SK-N-DZ (cell line): ENCODE data around the gene DNMT1.

Source experiments
- DNase-seq: peaks from one replicate; pipeline ENCODE4 v3.0.0-alpha.2; 2015; ENCODE audit warnings: low spot score
- small RNA-seq, 2 experiments: library from RNA; depleted of rRNA; stranded (forward); fragments of <200 nt; gene quantifications; one replicate each; pipeline ENCODE3, GENCODE V24; 2014

DNMT1 gene

GRCh38 chr19:10095948-10096614 is 98.7 kb downstream of the DNMT1 start:
- peak; percentile 80 for DNase-seq

GRCh38 chr19:10095622-10095947 is 99.2 kb downstream of the DNMT1 start:
- no peak for DNase-seq

- DNase-seq = no peak
Measured at GRCh38 chr19:10093295-10094186, 101.2 kb downstream of the DNMT1 start.

GRCh38 chr19:10092648-10093294 is 102.0 kb downstream of the DNMT1 start:
- no peak for DNase-seq

- no peak for DNase-seq
Measured at GRCh38 chr19:10091895-10092641, 102.7 kb downstream of the DNMT1 start.

- DNase-seq = no peak
Measured at GRCh38 chr19:10091370-10091687, 103.4 kb downstream of the DNMT1 start.

- no peak for DNase-seq
Measured at GRCh38 chr19:10089801-10090375, 104.9 kb downstream of the DNMT1 start.

- DNase-seq = no peak
Measured at GRCh38 chr19:10088949-10089554, 105.7 kb downstream of the DNMT1 start.

- no peak for DNase-seq
Measured at GRCh38 chr19:10087296-10088061, 107.3 kb downstream of the DNMT1 start.

- no peak for DNase-seq
Measured at GRCh38 chr19:10086591-10087192, 108.1 kb downstream of the DNMT1 start.

GRCh38 chr19:10085641-10086590 is 108.8 kb downstream of the DNMT1 start, which contains the start of gene SHFL:
Gene SHFL (plus strand): TSS chr19:10086317. CDS start chr19:10086428, 111 bp downstream.
- no peak for DNase-seq

- DNase-seq = no peak
Measured at GRCh38 chr19:10084803-10085202, 110.0 kb downstream of the DNMT1 start.

GRCh38 chr19:10083911-10084310 is 110.8 kb downstream of the DNMT1 start:
- DNase-seq = no peak

Small RNA genes lying within 50 kb of the gene (small RNA-seq; reads per million reads assigned to genes)
- 0 reads per million in 2 experiments for gene MIR4322
- gene SNORD105 = 0.75 to 119 reads per million in 2 experiments
- gene SNORD105B = 92.7 to 22,974 reads per million in 2 experiments
